SKM-1 treated with dmso at 0.1 percent for 144 hours (cell line): Measurements from ENCODE around the gene ZNF136.

Experiments
- DNase-seq: peaks from one replicate; lab custom pipeline; 2025; ENCODE audit not compliant: unreplicated experiment; lab: John Stamatoyannopoulos, UW

The ZNF136 gene

DNA sequence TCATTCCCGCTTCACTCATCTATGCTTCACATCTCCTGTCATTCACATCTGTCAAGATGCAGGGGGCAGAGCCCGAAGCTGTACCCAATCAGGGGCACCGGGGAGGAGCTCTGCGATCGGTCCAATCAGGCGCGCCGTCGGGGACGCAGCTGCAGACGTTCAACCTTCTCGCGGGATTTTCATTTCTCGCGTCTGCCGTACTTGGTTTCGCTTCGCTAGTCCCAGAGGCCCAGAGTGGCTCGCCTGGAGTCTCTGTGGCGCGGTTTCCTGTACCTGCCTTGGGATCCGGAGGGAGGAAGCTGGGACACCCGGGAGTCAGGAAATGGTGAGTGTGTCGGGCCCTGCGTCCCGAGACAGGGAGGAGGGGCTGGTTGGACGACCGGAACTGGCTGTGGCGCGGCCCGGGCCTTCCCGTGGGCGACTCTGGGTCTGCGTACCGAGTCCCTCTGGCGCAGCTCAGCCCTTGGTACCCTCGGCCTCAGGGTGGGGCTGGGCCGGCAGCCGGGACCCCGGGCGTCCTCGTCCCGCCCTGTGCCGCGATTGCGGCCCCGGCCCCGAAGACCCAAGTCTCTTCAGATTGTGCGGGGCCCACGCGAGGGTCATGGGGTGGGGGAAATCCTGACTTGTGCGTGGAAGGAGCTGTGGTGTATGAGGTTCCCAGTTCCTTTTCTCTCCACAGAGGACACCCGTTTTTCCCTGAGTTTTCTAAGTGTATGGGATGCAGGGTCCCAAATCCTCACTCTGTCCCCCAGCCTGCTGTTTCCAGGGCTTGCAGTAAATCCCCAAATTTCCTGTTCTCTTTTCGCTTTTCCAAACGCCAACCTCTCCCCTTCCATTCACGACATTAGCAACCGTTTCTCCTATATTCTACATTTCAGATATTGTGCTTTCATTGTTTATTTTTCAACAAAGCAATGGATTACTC, at the start of gene ZNF136:
Gene ZNF136 (plus strand): TSS at position 215 of the 925 bp plus-strand sequence. CDS start 108 bp downstream, at position 323.
- DNase-seq: peak; percentile 92

GRCh38 chr19:12113121-12113520, 49.8 kb upstream of the ZNF136 start:
- DNase-seq: no peak

- no peak for DNase-seq
These were observed 45.5 kb upstream of the ZNF136 start for GRCh38 chr19:12117201-12117970.

- peak; percentile 40 for DNase-seq
These were observed 36.2 kb upstream of the ZNF136 start for GRCh38 chr19:12126707-12127106.

DNA sequence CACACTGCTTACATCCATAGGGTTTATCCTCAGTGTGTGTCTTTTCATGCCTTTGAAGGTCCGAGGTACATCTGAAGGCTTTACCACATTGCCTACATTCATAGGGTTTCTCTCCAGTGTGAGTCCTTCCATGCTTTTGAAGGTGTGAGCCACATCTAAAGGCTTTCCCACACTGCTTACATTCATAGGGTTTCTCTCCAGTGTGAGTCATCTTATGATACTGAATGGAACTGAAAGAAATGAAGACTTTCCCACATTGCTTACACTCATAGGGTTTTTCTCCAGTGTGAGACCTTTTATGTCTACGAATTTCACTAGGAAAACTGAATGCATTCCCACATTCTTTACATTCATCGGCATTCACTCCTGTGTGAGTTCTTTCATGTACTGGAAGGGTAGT, 29.8 kb upstream of the ZNF136 start:
- DNase-seq: no peak

DNA sequence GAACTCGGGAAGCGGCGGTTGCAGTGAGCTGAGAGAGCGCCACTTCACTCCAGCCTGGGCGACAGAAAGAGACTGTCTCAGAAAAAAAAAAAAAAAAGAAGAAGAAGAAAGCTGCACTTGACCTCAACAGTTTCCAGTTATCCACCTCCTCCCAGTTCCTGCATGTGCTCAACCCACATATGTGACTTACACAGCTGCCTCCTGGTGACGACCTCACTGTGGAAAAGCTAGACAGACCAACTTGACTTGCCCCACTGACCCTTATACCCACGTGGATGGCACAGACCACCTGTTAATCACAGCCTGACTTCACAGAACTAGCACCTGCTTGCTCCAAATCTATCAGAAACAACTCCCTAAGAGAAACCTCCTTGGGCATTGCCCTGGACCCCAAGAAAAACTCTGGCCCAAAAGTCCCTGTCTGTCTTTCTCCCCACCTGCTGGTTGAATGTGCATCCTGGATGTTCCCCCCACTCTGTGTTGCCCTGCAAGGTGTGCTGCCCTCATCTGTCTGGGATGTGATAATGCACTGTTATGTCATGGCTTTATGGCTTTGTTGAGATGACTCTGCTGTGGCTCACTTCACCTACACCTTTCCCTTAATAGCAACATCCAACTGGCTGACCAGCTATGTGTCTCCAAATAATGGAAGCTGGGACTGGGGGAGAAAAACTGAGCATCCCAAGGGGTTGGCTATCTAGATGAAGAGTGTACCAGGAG, 25.5 kb upstream of the ZNF136 start:
- DNase-seq: peak; percentile 6

DNA sequence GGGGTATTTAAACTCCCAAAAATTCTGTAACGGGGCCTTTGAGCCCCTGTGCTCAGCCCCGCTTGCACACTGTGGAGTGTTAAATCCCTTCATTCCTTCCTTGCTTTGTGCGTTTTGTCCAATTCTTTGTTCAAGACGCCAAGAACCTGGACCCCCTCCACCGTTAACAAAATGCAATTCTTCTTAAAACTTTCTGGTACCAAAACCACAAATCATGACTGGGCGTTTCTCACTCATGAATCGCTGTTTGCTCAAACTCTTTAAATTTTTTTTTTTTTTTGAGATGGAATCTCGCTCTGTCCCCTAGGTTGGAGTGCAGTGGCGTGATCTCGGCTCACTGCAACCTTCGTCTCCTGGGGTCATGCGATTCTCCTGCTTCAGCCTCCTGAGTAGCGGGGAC, 23.6 kb upstream of the ZNF136 start:
- DNase-seq: no peak

- peak; percentile 89 for DNase-seq
These were observed 22.9 kb upstream of the ZNF136 start, which contains the start of gene ZNF20 for GRCh38 chr19:12139885-12140544. TSS of gene ZNF20 (minus strand) at chr19:12140350. CDS start at chr19:12140182, 168 bp downstream.

DNA sequence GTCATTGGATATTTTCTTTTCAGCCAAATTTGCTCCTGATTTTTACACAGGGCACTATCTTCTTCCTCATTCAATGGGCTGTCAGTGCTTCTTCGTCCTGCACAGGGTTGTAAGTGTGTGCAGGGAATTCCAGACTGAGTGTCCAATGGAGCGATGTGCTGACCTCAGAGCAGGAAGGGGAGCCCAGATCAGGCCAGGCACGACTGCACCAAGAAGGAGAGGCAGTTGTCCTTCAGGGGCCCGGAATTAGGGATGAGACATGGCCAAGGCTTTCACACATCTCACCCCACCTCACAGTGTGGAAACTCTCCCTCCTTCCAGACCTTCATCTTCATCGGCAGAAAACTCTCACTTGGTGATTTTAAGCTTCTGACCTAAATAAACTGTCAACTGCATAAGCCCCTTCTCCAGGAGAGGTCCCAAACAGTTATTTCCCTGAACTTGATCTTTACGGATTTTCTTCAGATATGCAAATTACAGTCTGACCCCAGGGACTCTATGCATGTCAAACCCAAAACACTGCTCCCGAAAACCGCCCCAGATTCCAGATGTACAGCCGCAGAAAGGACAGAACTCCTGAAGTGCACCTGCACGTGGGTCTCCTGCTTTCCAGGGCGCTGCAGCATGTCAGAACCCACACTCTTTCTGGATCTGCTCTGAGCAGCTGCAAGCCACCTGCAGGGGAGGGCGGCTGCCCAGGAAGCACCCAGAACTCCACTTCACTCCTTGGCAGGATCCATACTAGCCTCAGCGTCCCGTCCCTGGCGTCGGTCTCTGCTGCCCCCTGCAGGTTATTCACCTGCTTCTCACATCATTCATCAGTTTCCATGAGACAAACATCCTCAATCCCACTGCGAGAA, 22.1 kb upstream of the ZNF136 start:
- DNase-seq: peak; percentile 85

DNA sequence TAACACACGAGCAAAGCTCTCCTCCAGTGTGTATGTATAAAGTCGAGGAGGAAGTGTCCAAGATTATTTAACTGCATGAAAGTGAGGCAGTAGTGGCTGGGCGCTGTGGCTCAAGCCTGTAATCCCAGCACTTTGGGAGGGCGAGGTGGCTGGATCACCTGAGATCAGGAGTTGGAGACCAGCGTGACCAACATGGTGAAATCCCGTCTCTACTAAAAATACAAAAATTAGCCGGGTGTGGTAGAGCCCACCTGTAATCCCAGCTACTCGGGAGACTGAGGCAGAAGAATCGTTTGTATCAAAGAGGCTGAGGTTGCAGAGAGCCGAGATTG, 21.5 kb upstream of the ZNF136 start:
- no peak for DNase-seq

DNA sequence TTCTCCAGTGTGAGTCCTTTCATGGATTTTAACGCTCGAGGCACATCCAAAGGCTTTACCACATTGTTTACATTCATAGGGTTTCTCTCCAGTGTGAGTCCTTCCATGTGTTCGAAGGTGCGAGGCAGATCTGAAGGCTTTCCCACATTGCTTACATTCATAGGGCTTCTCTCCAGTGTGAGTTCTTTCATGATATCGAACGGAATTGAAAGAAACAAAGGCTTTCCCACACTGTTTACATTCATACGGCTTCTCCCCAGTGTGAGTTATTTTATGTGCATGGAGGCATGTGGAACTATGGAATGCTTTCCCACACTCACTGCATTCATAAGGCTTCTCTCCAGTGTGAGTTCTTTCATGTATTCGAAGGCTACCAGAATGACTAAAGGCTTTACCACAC, 17.5 kb upstream of the ZNF136 start:
- DNase-seq: no peak

GRCh38 chr19:12155324-12155860, 7.5 kb upstream of the ZNF136 start:
- DNase-seq: no peak

GRCh38 chr19:12156223-12157058, 6.5 kb upstream of the ZNF136 start, which contains the start of gene ZNF625:
TSS of gene ZNF625 (minus strand) at chr19:12156734. CDS start at chr19:12156558, 176 bp downstream.
- DNase-seq: peak; percentile 39

- no peak for DNase-seq
These were observed 3.0 kb upstream of the ZNF136 start for GRCh38 chr19:12159773-12160414.

DNA sequence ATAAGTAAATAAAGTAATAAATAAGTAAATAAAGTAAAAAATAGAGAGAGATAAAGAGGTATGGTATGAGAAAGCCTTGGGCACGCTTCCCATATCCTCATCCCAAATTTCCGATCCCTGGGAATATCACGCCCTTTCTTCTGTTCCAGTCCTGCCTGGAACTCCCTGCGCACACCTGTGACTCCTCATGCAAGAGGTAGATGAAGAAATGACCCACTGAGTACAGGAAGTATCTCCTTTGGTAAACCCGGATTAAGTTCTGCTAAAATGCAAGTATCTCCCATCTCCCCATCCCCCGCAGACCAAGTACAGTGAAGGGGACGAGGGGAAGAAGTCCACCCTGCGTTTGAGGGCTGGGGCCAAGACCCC, 399 bp upstream of the ZNF136 start:
- DNase-seq: no peak

DNA sequence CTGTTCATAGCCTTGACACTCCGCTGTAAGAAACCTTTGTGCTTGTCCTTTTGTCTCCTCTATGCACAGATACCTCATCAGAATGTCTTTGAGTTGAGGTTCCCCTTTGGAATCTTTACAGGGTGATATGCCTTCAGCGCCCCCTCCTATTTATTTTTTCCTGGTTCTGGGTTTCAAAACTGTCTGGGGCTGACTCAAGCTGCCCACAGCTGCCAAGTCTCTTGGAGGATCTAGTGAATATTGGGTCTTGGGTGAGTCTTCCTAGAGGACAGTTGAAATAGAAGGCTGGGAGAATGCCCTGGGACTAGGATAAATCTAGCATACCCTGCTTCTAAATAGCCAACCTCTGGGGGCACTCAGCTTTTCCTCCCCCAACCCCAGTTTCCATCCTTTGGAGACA, 930 bp downstream of the ZNF136 start:
- DNase-seq: no peak

GRCh38 chr19:12166626-12167025, 3.7 kb downstream of the ZNF136 start:
- no peak for DNase-seq

GRCh38 chr19:12180377-12180776, 17.5 kb downstream of the ZNF136 start:
- no peak for DNase-seq
